CD14-positive monocyte (primary cell): ENCODE results near the gene TP53TG5. TPM values are rescaled to one million over a fixed set of nuclear protein-coding genes. Genes with fewer than 3 reads are reported as not detected.

Experiments
- DNase-seq, 3 donors: peaks; one replicate each; pipeline ENCODE4 v3.0.0-alpha.2; 2011 to 2022
- H2AFZ ChIP-seq: 2 replicates; pipeline ENCODE4 v1.6.0; 2012; ENCODE audit warnings: mild to moderate bottlenecking, low read depth, low read length, inconsistent platforms; ENCODE audit not compliant: insufficient read depth, poor library complexity, severe bottlenecking
- H3K27ac ChIP-seq, 2 donors: 1 replicate in 1 of 2; 2 replicates in 1 of 2; pipeline ENCODE4 v1.5.1; 2012 to 2013; ENCODE audit warnings: low read length in 2 of 2, control low read depth in 1 of 2, inconsistent platforms in 1 of 2, low read depth in 1 of 2, mild to moderate bottlenecking in 1 of 2
- H3K27me3 ChIP-seq, 2 donors: one replicate each; pipeline versions ENCODE4 v1.6.0 to v1.6.1; 2011 to 2013; ENCODE audit warnings: low read length in 2 of 2; ENCODE audit not compliant: control insufficient read depth in 2 of 2, insufficient read depth in 2 of 2
- H3K36me3 ChIP-seq, 2 donors: replicated peaks in 1 of 2; 1 replicate in 1 of 2; 2 replicates in 1 of 2; pipeline versions ENCODE4 v1.5.1 to v1.6.1; 2012 to 2013; ENCODE audit warnings: low read length in 2 of 2, control low read depth in 1 of 2, inconsistent platforms in 1 of 2, mild to moderate bottlenecking in 1 of 2; ENCODE audit not compliant: insufficient read depth in 2 of 2, control insufficient read depth in 1 of 2
- H3K4me1 ChIP-seq, 2 donors: 1 replicate in 1 of 2; 2 replicates in 1 of 2; pipeline versions ENCODE4 v1.5.1 to v1.6.1; 2012 to 2013; ENCODE audit warnings: low read length in 2 of 2, control low read depth in 1 of 2, inconsistent platforms in 1 of 2, mild to moderate bottlenecking in 1 of 2, moderate library complexity in 1 of 2; ENCODE audit not compliant: insufficient read depth in 2 of 2, control insufficient read depth in 1 of 2
- H3K4me2 ChIP-seq: replicated peaks from 2 replicates; pipeline ENCODE3; 2012; ENCODE audit warnings: low read length, moderate library complexity, mild to moderate bottlenecking; ENCODE audit not compliant: poor library complexity, severe bottlenecking; ENCODE audit errors: extremely low read depth
- H3K4me3 ChIP-seq, 3 experiments: fragments of 200-600 bp in 1 of 3; sonication (generic) in 1 of 3; replicated peaks in 1 of 3; 1 replicate in 2 of 3; 2 replicates in 1 of 3; pipeline ENCODE4 v1.5.1; 2011 to 2013; ENCODE audit warnings: low read length in 3 of 3, mild to moderate bottlenecking in 3 of 3, control low read depth in 2 of 3, low read depth in 2 of 3, inconsistent platforms in 1 of 3, moderate library complexity in 1 of 3
- H3K79me2 ChIP-seq: 2 replicates; pipeline ENCODE4 v1.6.0; 2012; ENCODE audit warnings: mild to moderate bottlenecking, control low read depth, inconsistent platforms, low read length, moderate library complexity; ENCODE audit not compliant: insufficient read depth
- H3K9ac ChIP-seq: 2 replicates; pipeline ENCODE4 v1.6.0; 2017; ENCODE audit warnings: low read length, mild to moderate bottlenecking; ENCODE audit not compliant: insufficient read depth, poor library complexity, severe bottlenecking
- H3K9me3 ChIP-seq, 2 donors: replicated peaks in 1 of 2; 1 replicate in 1 of 2; 2 replicates in 1 of 2; pipeline versions ENCODE4 v1.5.1 to v1.6.1; 2012 to 2013; ENCODE audit warnings: low read length in 2 of 2, control low read depth in 1 of 2; ENCODE audit not compliant: control insufficient read depth in 1 of 2, insufficient read depth in 1 of 2
- H4K20me1 ChIP-seq: 2 replicates; pipeline ENCODE4 v1.6.0; 2012; ENCODE audit warnings: mild to moderate bottlenecking, low read length, control low read depth, moderate library complexity; ENCODE audit not compliant: insufficient read depth
- H3K27ac Mint-ChIP-seq, 7 donors: one replicate each; pipeline ENCODE4 v1.8.0; 2020; ENCODE audit warnings: mild to moderate bottlenecking in 7 of 7, mixed read lengths in 7 of 7, moderate library complexity in 6 of 7, inconsistent platforms in 2 of 7
- H3K27me3 Mint-ChIP-seq, 3 donors: one replicate each; pipeline ENCODE4 v1.8.0; 2021 to 2022; ENCODE audit warnings: low read depth in 3 of 3, mild to moderate bottlenecking in 3 of 3, mixed read lengths in 3 of 3, moderate library complexity in 3 of 3, inconsistent platforms in 1 of 3
- H3K36me3 Mint-ChIP-seq, 2 donors: one replicate each; pipeline ENCODE4 v1.8.0; 2020; ENCODE audit warnings: mixed read lengths in 2 of 2, inconsistent platforms in 1 of 2, mild to moderate bottlenecking in 1 of 2
- H3K4me1 Mint-ChIP-seq: one replicate; pipeline ENCODE4 v1.8.0; 2020; ENCODE audit warnings: mild to moderate bottlenecking, mixed read lengths
- H3K4me3 Mint-ChIP-seq, 2 donors: one replicate each; pipeline ENCODE4 v1.8.0; 2020; ENCODE audit warnings: mild to moderate bottlenecking in 2 of 2, mixed read lengths in 2 of 2, moderate library complexity in 1 of 2
- H3K9me3 Mint-ChIP-seq, 7 donors: one replicate each; pipeline ENCODE4 v1.8.0; 2020 to 2022; ENCODE audit warnings: mixed read lengths in 7 of 7, mild to moderate bottlenecking in 6 of 7, moderate library complexity in 6 of 7, inconsistent platforms in 2 of 7
- WGBS: methylation state at CpG from one replicate; pipeline ENCODE4 v1.1.5; 2013; ENCODE audit warnings: missing lambda C conversion rate; ENCODE audit not compliant: insufficient coverage; 5-methylcytosine and 5-hydroxymethylcytosine counted together
- intact Hi-C, 2 donors: fragments of 100-400 bp; cut with micrococcal nuclease; formaldehyde crosslinking; loops; one replicate each; pipeline versions ENCODE4 v1.15.0 to v1.15.1; 2023
- polyA plus RNA-seq, 3 donors: library from polyadenylated mRNA; depleted of rRNA in 1 of 3; unstranded in 2 of 3; stranded (reverse) in 1 of 3; fragments of 300-500 nt in 2 of 3; fragments of >200 nt in 1 of 3; fragmentation: Illumina TruSeq in 2 of 3; gene quantifications; 1 replicate in 2 of 3; 2 replicates in 1 of 3; pipeline ENCODE4 v1.2.3, GENCODE V29; 2012 to 2021
- TF ChIP-seq, protein P1 (sequence below): fragments of 200-600 bp; IDR thresholded peaks from one replicate; pipeline ENCODE4 v1.8.0; 2022; ENCODE audit warnings: antibody characterized with exemption, mild to moderate bottlenecking

The TP53TG5 gene
- polyA plus RNA-seq, 3 donors = 0.11 TPM; not detected in 2

DNA sequence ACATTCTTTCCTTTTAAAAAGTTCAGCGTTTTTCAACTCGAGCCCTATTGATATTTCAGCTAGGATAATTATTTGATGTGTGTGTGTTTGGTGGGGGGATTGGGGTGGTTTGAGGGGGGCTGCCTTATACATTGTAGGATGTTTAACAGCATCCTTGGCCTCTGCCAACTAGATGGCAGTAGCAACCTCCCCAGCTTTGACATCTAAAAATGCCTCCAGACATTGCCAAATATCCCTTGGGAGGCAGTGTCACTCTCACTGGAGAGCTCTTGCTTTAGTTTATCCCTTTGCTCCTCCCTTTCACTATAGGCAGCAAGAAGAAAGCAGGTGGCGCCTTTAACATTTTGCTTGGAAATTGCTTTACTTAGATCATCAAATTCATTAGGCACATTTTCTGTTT is 14.6 kb upstream of the TP53TG5 start:
- H3K9me3 ChIP-seq = no peaks in the 10 kb centered on the region
- Mint-ChIP-seq H3K4me3 (no peak overlapping the region), H3K27ac (no peak overlapping the region), H3K4me1 (peaks cover 2% of the 10 kb centered on the region), H3K9me3 (peaks cover 0 to 1% (median 0%) of the 10 kb centered on the region in 7 donors), H3K36me3 (no peaks in the 10 kb centered on the region), H3K27me3 (peaks cover 2 to 10% (median 3%) of the 10 kb centered on the region in 3 donors)
- H2AFZ ChIP-seq = no peak overlapping the region
- H3K36me3 ChIP-seq = no peaks in the 10 kb centered on the region
- TF ChIP-seq, protein P1, sequence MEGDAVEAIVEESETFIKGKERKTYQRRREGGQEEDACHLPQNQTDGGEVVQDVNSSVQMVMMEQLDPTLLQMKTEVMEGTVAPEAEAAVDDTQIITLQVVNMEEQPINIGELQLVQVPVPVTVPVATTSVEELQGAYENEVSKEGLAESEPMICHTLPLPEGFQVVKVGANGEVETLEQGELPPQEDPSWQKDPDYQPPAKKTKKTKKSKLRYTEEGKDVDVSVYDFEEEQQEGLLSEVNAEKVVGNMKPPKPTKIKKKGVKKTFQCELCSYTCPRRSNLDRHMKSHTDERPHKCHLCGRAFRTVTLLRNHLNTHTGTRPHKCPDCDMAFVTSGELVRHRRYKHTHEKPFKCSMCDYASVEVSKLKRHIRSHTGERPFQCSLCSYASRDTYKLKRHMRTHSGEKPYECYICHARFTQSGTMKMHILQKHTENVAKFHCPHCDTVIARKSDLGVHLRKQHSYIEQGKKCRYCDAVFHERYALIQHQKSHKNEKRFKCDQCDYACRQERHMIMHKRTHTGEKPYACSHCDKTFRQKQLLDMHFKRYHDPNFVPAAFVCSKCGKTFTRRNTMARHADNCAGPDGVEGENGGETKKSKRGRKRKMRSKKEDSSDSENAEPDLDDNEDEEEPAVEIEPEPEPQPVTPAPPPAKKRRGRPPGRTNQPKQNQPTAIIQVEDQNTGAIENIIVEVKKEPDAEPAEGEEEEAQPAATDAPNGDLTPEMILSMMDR = no peak
- WGBS = no CpG with 5 or more reads among the region's 3 CpGs
- H4K20me1 ChIP-seq = no peaks in the 10 kb centered on the region
- DNase-seq = no peak
- H3K9ac ChIP-seq = no peak overlapping the region
- intact Hi-C loops = no loop called here
- no peak overlapping the region for H3K4me3 ChIP-seq
- no peaks in the 10 kb centered on the region for H3K79me2 ChIP-seq
- H3K4me2 ChIP-seq = no peak overlapping the region
- no peaks in the 10 kb centered on the region for H3K4me1 ChIP-seq
- no peaks in the 10 kb centered on the region for H3K27me3 ChIP-seq
- H3K27ac ChIP-seq = no peak overlapping the region

DNA sequence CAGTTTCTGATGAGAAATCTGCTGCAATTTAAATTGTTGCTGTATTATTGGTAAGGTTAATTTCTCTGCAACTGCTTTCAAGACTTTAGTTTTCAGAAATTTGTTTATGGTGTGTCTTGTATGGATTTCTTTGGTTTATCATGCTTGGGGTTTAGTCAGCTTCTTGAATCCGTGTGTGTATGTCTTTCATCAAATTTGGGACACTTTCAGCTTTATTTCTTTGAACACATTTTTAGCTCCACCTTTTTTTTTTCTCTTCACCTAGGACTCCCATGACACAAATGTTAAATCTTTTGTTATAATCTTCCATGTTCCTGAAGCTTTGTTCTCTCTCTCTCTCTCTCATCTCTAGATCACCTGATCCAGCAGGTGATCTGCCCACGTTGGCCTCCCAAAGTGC is 13.4 kb upstream of the TP53TG5 start:
- no peak overlapping the region for H3K27ac Mint-ChIP-seq
- peaks cover 0 to 1% of the 10 kb centered on the region in 2 donors for H3K36me3 Mint-ChIP-seq
- H3K27ac ChIP-seq = no peak overlapping the region
- H3K4me1 Mint-ChIP-seq = peaks cover 2% of the 10 kb centered on the region
- no peaks in the 10 kb centered on the region for H3K9me3 ChIP-seq
- H3K4me3 ChIP-seq = no peak overlapping the region
- H3K9me3 Mint-ChIP-seq = peaks cover 0 to 3% (median 0%) of the 10 kb centered on the region in 7 donors
- no peaks in the 10 kb centered on the region for H3K36me3 ChIP-seq
- H4K20me1 ChIP-seq = no peaks in the 10 kb centered on the region
- H3K4me3 Mint-ChIP-seq = no peak overlapping the region
- H3K9ac ChIP-seq = no peak overlapping the region
- no peaks in the 10 kb centered on the region for H3K4me1 ChIP-seq
- no peaks in the 10 kb centered on the region for H3K27me3 ChIP-seq
- H3K79me2 ChIP-seq = no peaks in the 10 kb centered on the region
- TF ChIP-seq, protein P1 = no peak
- H3K27me3 Mint-ChIP-seq = peaks cover 2 to 10% (median 3%) of the 10 kb centered on the region in 3 donors
- no peak overlapping the region for H3K4me2 ChIP-seq
- no peak for DNase-seq
- intact Hi-C loops = no loop called here
- no CpG with 5 or more reads among the region's 2 CpGs for WGBS
- H2AFZ ChIP-seq = no peak overlapping the region
